ENCODE results near the gene FRY. TPM values are rescaled to one million over a fixed set of nuclear protein-coding genes. Genes with fewer than 3 reads are reported as not detected.

Gene FRY
- total RNA-seq, 1 experiment from 2014 or later = 0.74 TPM

- DNase-seq (ENCODE audit: low read depth) = no peak
Measured at GRCh38 chr13:32259116-32259515, 227.5 kb downstream of the FRY start.

GRCh38 chr13:32261567-32261966 is 230.0 kb downstream of the FRY start:
- DNase-seq (ENCODE audit: low read depth) = peak; percentile 79

- DNase-seq (ENCODE audit: low read depth) = no peak
Measured at GRCh38 chr13:32262165-32262564, 230.6 kb downstream of the FRY start.

GRCh38 chr13:32262619-32263018 is 231.0 kb downstream of the FRY start:
- no peak for DNase-seq (ENCODE audit: low read depth)

GRCh38 chr13:32264407-32264806 is 232.8 kb downstream of the FRY start:
- no peak for DNase-seq (ENCODE audit: low read depth)

GRCh38 chr13:32265726-32266125 is 234.2 kb downstream of the FRY start:
- DNase-seq (ENCODE audit: low read depth) = no peak

GRCh38 chr13:32266130-32266529 is 234.6 kb downstream of the FRY start:
- DNase-seq (ENCODE audit: low read depth) = no peak

GRCh38 chr13:32267836-32268439 is 236.4 kb downstream of the FRY start:
- DNase-seq (ENCODE audit: low read depth) = peak; percentile 17

- DNase-seq (ENCODE audit: low read depth) = no peak
Measured at GRCh38 chr13:32272021-32272683, 240.6 kb downstream of the FRY start.

- no peak for DNase-seq (ENCODE audit: low read depth)
Measured at GRCh38 chr13:32277839-32278238, 246.3 kb downstream of the FRY start.

GRCh38 chr13:32278426-32278825 is 246.9 kb downstream of the FRY start:
- peak; percentile 13 for DNase-seq (ENCODE audit: low read depth)

GRCh38 chr13:32281096-32281495 is 249.5 kb downstream of the FRY start:
- no peak for DNase-seq (ENCODE audit: low read depth)

- DNase-seq (ENCODE audit: low read depth) = no peak
Measured at GRCh38 chr13:32282096-32282711, 250.6 kb downstream of the FRY start.

- peak; percentile 69 for DNase-seq (ENCODE audit: low read depth)
Measured at GRCh38 chr13:32284927-32285632, 253.5 kb downstream of the FRY start.

GRCh38 chr13:32285633-32285965 is 254.0 kb downstream of the FRY start:
- no peak for DNase-seq (ENCODE audit: low read depth)

GRCh38 chr13:32297206-32297605 is 265.6 kb downstream of the FRY start:
- no peak for DNase-seq (ENCODE audit: low read depth)

GRCh38 chr13:32298695-32299094 is 267.1 kb downstream of the FRY start:
- no peak for DNase-seq (ENCODE audit: low read depth)

GRCh38 chr13:32299893-32300292 is 268.3 kb downstream of the FRY start:
- DNase-seq (ENCODE audit: low read depth) = no peak

- no peak for DNase-seq (ENCODE audit: low read depth)
Measured at GRCh38 chr13:32300406-32300805, 268.8 kb downstream of the FRY start.

- no peak for DNase-seq (ENCODE audit: low read depth)
Measured at GRCh38 chr13:32300920-32301319, 269.3 kb downstream of the FRY start.

GRCh38 chr13:32302461-32302860 is 270.9 kb downstream of the FRY start:
- no peak for DNase-seq (ENCODE audit: low read depth)

GRCh38 chr13:32305646-32306045 is 274.1 kb downstream of the FRY start:
- no peak for DNase-seq (ENCODE audit: low read depth)

All from Daoy (cell line).